C4-2B (cell line): Measurements from ENCODE around the gene GALK1.

Experiments
- H3K27ac ChIP-seq: fragments of 450-650 bp; 2 replicates; pipeline ENCODE4 v1.5.1; 2017
- ZFX ChIP-seq: fragments of 450-650 bp; IDR thresholded peaks from 2 replicates; pipeline ENCODE4 v1.6.1; 2017
- TF ChIP-seq, protein P1 (sequence below): fragments of 450-650 bp; conservative IDR thresholded peaks from 2 replicates; pipeline ENCODE4 v1.5.1; 2017; ENCODE audit warnings: mild to moderate bottlenecking

The GALK1 gene

DNA sequence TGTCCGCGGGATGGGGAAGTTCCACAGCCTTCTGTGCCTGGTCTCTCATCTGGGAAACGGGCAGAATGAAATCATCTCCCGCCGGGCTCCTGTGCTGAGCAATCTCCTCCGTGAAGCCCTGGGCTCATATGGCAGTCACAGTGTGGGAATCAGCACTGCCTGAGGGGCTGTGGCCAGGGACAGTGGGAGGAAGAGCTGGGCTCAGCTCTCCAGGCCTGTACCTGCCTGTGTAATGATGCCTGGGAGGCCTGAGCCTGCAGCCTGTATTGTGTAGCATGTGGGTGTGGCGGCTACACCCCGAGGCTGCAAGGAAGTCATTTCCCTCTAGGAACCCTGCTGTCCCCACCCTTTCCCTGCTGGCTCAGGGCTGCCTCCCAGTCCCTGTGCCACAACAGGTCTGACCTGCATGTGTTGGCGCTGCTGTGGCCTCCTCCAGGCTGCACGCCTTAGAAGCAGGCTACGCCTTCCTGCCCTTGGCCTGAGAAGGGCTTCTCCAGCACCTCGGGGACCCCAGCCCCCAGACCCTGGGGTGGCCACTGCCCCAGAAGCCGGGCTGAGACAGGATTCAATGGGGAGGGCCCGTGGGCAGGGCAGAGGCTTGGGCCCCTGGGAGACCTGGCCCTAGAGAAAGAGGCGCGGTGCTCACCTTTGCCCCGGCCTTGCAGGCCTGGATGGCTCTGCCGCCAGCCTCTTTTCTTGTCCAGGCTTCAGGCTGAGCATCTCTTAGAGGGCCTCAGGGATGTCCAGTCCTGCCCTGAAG, 41.6 kb downstream of the GALK1 start:
- TF ChIP-seq, protein P1, sequence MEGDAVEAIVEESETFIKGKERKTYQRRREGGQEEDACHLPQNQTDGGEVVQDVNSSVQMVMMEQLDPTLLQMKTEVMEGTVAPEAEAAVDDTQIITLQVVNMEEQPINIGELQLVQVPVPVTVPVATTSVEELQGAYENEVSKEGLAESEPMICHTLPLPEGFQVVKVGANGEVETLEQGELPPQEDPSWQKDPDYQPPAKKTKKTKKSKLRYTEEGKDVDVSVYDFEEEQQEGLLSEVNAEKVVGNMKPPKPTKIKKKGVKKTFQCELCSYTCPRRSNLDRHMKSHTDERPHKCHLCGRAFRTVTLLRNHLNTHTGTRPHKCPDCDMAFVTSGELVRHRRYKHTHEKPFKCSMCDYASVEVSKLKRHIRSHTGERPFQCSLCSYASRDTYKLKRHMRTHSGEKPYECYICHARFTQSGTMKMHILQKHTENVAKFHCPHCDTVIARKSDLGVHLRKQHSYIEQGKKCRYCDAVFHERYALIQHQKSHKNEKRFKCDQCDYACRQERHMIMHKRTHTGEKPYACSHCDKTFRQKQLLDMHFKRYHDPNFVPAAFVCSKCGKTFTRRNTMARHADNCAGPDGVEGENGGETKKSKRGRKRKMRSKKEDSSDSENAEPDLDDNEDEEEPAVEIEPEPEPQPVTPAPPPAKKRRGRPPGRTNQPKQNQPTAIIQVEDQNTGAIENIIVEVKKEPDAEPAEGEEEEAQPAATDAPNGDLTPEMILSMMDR = no peak
- no peak for TF ChIP-seq ZFX
- H3K27ac ChIP-seq = no peak overlapping the region; the same call in 1 of the 2 replicates

DNA sequence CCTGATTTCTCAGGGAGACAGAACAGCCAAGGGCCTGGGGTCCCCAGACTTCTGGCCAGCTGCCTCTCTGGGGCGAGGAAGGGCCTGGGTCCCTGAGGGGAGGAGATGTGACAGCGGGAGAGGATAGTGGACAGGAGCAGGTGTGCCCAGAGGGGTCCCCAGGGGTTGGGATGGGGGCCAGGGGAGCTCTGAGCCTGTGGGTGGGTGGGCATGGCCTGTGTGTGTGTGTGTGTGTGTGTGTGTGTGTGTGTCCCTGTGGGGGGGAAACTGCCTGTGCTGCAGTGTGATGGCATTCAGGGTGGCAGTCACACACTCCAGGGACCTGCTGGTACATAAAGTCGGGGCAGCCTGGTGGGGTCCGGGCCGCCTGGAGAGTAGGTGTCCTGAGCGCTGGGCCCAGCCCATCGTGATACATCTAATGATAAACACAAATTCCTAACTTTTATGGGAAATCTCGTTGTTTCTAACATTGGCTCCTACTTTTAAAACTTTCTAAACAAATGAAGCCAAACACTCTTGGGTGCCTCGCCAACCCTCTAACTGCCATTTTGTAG, 42.4 kb downstream of the GALK1 start:
- no peak for TF ChIP-seq ZFX
- TF ChIP-seq, protein P1 = no peak
- H3K27ac ChIP-seq = no peak overlapping the region

DNA sequence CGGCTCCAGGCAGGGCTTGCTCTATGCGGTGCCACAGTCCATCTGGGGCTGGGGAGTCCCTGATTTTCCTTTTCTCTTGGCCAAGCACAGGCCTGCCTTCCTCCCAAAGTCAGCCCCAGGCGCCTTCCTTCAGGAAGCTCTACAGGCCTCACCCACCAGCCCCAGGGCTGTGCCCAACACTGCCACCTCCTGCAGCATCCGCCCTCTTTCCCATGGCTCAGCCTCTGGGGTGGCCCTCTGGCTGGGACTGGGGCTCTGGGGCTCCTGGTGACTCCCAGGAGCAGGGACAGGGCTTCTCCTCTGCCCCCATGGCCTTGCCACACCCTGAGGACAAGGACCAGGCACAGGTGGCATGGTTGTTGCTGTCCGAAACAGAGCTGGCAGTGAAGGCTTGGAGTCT, 42.9 kb downstream of the GALK1 start:
- no peak for TF ChIP-seq ZFX
- TF ChIP-seq, protein P1 = no peak
- no peak overlapping the region; the same call in 1 of the 2 replicates for H3K27ac ChIP-seq

DNA sequence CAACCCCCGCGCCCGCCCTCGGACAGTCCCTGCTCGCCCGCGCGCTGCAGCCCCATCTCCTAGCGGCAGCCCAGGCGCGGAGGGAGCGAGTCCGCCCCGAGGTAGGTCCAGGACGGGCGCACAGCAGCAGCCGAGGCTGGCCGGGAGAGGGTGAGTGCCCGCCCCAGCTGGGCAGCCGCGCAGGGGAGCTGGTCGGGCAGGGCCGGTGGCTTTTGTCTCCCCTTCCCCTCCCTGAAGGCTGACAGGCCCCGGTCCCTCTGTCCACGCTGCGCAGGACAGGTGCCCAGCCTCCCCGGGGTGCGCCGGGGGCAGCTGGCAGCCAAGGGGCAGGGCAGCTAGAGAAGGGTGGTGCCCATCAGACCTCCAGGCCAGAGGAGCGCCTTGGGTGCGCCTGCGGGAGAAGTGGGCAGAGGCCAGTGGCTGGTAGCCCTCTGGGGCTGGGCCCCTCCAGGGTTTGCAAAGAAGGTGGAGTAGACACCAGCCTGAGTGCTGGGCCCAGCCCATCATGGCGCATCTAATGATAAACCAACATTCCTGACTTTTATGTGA, 43.5 kb downstream of the GALK1 start:
- peak overlapping the region; percentile 56 for H3K27ac ChIP-seq
- no peak for TF ChIP-seq ZFX
- TF ChIP-seq, protein P1 = no peak

DNA sequence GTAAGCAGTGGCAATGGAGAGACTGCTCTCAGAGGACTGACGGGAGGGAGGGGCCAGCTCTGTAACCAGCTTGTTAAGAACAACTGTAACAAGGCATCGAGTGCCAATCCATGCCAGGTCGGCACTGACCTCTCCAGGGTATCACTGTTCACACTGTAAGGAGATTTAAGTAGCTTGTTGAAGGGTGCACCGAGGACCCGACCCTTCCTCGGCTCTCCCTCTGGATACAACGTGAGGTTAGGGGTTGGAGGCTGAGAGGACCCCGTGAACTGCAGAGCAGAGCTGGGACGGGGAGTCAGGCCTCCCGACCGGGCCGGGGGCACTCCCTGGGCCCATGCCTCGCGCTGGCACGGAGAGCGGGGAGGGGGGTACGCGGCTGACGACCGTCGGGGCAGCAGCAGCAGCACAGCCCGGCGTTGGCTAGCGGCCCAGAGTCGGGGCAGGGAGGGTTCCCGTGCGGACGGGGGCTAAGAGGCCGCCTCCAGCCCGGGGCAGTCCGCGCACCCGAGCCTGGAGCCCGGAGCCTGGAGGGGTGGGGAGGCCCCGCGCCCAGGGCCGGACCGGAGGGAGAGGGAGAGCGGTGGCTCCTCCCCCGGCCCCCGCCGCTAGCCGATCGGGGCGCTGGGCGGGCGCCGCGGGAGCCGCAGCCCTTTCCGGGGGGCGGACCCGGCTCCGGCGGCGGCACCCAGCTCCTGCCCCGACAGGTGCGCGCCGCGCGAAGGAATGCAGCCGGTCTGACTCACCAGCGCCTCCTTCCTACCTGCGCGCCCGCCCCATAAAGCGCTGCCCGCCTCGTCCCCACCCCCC, 44.1 kb downstream of the GALK1 start, which contains the start of gene ITGB4:
Gene ITGB4, plus strand, starts transcription at position 804 of the 807 bp plus-strand sequence. CDS start 3,245 bp downstream, outside the sequence.
- H3K27ac ChIP-seq = peak within 1 kb of the TSS; percentile 56
- no peak for TF ChIP-seq ZFX
- TF ChIP-seq, protein P1 = no peak

DNA sequence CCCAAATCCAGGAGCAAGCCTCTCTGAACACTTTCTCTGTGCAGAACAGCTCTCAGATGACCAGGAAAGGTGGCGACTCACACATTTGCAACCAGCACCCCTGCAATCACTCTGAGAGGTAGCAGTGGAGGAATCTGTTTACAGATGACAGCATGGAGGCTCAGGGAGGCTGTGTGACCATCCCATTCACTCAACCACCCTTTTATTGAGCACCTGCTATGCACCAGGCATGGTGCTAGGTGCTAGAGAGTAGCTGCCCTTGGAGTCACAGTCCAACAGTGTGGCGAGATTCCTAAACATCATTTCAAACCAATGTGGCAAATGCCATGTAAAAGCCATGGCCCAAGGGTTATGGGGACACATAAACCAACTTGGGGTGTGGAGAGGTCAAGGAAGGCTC, 45.3 kb downstream of the GALK1 start:
- TF ChIP-seq, protein P1 = no peak
- no peak for TF ChIP-seq ZFX
- H3K27ac ChIP-seq = no peak overlapping the region
